Stimulated activated naive CD8-positive, alpha-beta T cell treated with anti-CD3 and anti-CD28 coated beads, Interleukin-15, Interleukin-2, amounts not matched to agents 100 ng/mL and 50 ng/mL, for 24 hours (primary cell): Measurements from ENCODE around the gene KCTD1.

Experiments
- H3K27ac Mint-ChIP-seq: one replicate; pipeline ENCODE4 v1.8.0; 2021; ENCODE audit warnings: mild to moderate bottlenecking, mixed read lengths
- H3K27me3 Mint-ChIP-seq: one replicate; pipeline ENCODE4 v1.8.0; 2021; ENCODE audit warnings: mixed read lengths
- H3K36me3 Mint-ChIP-seq: one replicate; pipeline ENCODE4 v1.8.0; 2021; ENCODE audit warnings: low read depth, mixed read lengths
- H3K4me1 Mint-ChIP-seq: one replicate; pipeline ENCODE4 v1.8.0; 2021; ENCODE audit warnings: low read depth, mixed read lengths
- H3K4me3 Mint-ChIP-seq: one replicate; pipeline ENCODE4 v1.8.0; 2021; ENCODE audit warnings: mild to moderate bottlenecking, mixed read lengths
- H3K9me3 Mint-ChIP-seq: one replicate; pipeline ENCODE4 v1.8.0; 2021; ENCODE audit warnings: mixed read lengths

The KCTD1 gene

GRCh38 chr18:26425148-26425531, 123.2 kb downstream of the KCTD1 start:
- Mint-ChIP-seq H3K36me3 (no peaks in the 10 kb centered on the region), H3K27me3 (no peaks in the 10 kb centered on the region), H3K27ac (no peak overlapping the region), H3K9me3 (no peaks in the 10 kb centered on the region), H3K4me3 (no peak overlapping the region), H3K4me1 (no peaks in the 10 kb centered on the region)

DNA sequence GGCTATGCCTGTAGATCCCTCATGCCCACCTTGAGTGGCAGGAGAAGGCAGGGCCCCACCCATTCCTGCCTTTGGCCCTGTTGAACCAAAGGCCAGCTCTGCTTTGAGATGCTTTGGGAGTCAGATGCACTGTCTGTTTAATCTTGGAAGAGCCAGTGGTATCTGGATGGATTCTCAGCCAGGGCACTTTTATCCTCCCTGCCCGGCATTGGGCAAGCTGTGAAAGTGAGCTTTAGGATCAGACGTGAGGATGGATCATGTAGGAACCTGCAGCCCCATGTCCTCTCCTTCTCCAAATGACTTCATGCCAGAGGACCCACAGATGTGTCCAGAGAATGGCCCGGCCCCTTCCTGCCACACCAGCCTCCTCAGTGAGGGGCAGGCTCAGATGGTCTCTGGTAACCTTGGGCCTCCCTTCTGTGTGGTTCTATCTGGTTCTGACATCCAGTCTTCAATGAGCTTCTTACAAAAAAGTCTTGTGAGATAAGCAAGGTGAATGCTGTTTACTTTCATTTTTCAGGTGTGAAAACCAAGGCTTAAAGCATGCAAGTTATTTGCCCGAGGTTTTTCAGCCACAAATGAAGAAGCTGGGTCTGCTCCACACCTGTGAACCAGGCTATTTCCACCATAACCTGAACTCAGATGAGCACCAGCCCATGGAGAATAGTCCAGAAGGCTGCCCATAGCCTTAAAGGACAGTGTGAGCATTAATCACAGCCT, 123.8 kb downstream of the KCTD1 start:
- no peaks in the 10 kb centered on the region for H3K4me1 Mint-ChIP-seq
- H3K4me3 Mint-ChIP-seq = no peak overlapping the region
- H3K27me3 Mint-ChIP-seq = no peaks in the 10 kb centered on the region
- H3K36me3 Mint-ChIP-seq = no peaks in the 10 kb centered on the region
- H3K9me3 Mint-ChIP-seq = no peaks in the 10 kb centered on the region
- no peak overlapping the region for H3K27ac Mint-ChIP-seq

- H3K36me3 Mint-ChIP-seq = no peaks in the 10 kb centered on the region
- H3K27me3 Mint-ChIP-seq = no peaks in the 10 kb centered on the region
- H3K4me3 Mint-ChIP-seq = no peak overlapping the region
- H3K27ac Mint-ChIP-seq = no peak overlapping the region
- H3K9me3 Mint-ChIP-seq = no peaks in the 10 kb centered on the region
- no peaks in the 10 kb centered on the region for H3K4me1 Mint-ChIP-seq
Measured at GRCh38 chr18:26422472-26423162, 125.7 kb downstream of the KCTD1 start.

- Mint-ChIP-seq H3K4me3 (no peak overlapping the region), H3K27me3 (no peaks in the 10 kb centered on the region), H3K4me1 (no peaks in the 10 kb centered on the region), H3K9me3 (no peaks in the 10 kb centered on the region), H3K27ac (no peak overlapping the region), H3K36me3 (no peaks in the 10 kb centered on the region)
Measured at GRCh38 chr18:26421931-26422330, 126.4 kb downstream of the KCTD1 start.

DNA sequence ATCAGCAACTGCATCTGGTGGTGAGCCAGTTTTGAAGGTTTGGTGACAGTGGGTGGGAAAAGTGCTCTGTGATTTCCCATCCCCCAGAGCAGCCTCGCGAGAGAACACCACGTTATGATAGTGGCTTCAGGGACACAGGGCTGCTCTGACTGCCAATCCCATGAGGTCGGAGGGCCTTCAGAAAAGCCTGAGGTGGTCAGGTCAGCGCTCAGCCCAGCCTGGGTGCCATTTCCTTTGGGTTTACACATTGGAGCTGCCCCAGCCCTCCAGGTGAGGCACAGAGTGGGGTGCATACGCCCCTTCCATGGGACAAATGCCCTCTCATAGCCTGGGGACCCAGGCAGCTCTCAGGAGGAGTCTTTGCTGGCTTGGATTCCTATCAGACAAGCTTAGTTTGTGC, 126.8 kb downstream of the KCTD1 start:
- Mint-ChIP-seq H3K4me1 (no peaks in the 10 kb centered on the region), H3K9me3 (no peaks in the 10 kb centered on the region), H3K27me3 (no peaks in the 10 kb centered on the region), H3K27ac (no peak overlapping the region), H3K4me3 (no peak overlapping the region), H3K36me3 (no peaks in the 10 kb centered on the region)

DNA sequence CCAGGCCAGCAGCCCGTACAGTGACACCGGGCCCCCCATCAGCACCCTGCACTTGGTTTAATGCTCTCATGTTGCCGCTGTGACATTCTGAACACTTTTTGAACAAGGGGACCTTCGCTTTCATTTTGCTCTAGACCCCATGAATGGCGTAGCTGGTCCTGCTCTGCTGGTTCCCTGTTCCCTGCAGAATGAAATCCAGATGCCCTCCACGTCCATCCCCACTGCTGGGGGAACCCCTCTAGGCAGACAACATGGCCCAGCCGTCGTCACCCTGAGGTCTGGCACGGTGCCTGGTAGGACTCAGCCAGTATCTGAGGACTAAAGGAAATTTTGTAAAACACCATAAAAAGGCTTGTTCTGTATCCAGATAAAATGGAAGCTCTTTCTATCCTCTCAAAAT, 128.6 kb downstream of the KCTD1 start:
- no peaks in the 10 kb centered on the region for H3K36me3 Mint-ChIP-seq

DNA sequence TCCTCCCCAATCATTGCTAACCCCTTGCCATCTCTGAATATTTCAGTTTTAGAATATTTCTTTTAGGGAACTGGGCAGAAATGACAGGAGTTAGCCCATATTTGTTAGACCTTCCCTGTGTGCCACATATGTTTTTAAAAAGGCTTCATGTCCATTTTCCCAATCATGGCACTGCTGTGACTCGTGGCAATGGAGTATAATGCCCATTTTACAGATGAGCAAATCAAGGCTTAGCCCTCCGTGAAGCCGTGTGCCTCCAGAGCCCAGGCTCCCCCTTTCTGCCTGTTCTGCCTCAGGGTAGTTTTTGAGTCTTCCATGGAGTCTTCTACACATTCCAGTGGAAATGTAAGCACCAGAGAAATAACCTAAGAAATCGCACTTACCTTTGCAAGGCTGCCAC, 130.1 kb downstream of the KCTD1 start:
- Mint-ChIP-seq H3K36me3 (no peaks in the 10 kb centered on the region), H3K27ac (no peak overlapping the region), H3K4me1 (no peaks in the 10 kb centered on the region), H3K4me3 (no peak overlapping the region), H3K27me3 (no peaks in the 10 kb centered on the region), H3K9me3 (no peaks in the 10 kb centered on the region)

More for the DNA sequence above, 128.6 kb downstream of the KCTD1 start:
- Mint-ChIP-seq H3K27me3 (no peaks in the 10 kb centered on the region), H3K4me3 (no peak overlapping the region), H3K4me1 (no peaks in the 10 kb centered on the region), H3K9me3 (no peaks in the 10 kb centered on the region), H3K27ac (no peak overlapping the region)

DNA sequence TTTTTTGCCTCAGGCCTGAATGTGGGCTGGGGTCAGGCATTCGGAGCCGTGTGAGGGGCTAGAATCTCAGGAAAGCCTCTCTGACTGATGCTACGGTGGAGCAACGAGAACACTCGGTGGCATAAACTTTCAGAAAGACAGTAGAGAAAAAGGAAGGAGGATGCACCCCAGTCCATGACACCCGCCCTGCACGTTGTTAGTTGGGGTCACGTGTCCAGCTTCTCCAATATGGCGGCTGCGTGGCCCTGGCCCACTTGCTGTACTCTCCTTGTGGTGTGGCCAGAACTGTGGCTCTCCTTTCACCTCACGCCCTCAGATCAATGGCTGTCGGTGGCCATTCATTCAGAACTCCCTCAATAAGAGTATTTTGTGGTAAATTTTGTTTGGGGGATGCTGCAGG, 131.2 kb downstream of the KCTD1 start:
- no peak overlapping the region for H3K27ac Mint-ChIP-seq
- H3K4me1 Mint-ChIP-seq = no peaks in the 10 kb centered on the region
- H3K36me3 Mint-ChIP-seq = no peaks in the 10 kb centered on the region
- H3K27me3 Mint-ChIP-seq = no peaks in the 10 kb centered on the region
- H3K9me3 Mint-ChIP-seq = no peaks in the 10 kb centered on the region
- H3K4me3 Mint-ChIP-seq = no peak overlapping the region

DNA sequence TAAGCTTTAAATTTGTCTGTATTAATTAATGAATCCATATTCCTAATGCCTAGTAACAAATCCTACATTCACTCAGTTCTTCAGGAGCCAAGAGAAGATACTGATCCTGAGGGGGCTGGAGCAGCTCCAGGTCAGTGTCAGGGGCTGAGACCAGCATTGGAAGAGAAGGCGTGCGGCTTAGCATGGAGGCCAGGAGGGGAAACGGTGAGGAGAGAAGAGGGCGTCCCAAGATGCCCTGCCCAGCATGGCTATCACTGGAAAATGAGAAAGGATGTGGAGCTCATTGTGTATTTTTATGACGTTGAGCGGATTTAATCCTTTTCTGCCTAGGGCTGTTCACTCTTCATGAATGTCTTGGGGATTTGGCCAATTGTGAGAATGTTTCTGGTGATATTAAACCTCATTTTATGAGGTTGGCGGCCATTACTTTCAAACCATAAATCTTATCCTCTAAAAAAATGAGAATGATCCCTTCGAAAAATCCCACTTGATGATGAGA, 131.7 kb downstream of the KCTD1 start:
- Mint-ChIP-seq H3K27ac (no peak overlapping the region), H3K9me3 (no peaks in the 10 kb centered on the region), H3K36me3 (no peaks in the 10 kb centered on the region), H3K4me3 (no peak overlapping the region), H3K4me1 (no peaks in the 10 kb centered on the region), H3K27me3 (no peaks in the 10 kb centered on the region)

GRCh38 chr18:26415631-26416030, 132.7 kb downstream of the KCTD1 start:
- Mint-ChIP-seq H3K9me3 (no peaks in the 10 kb centered on the region), H3K27me3 (no peaks in the 10 kb centered on the region), H3K36me3 (no peaks in the 10 kb centered on the region), H3K4me1 (no peaks in the 10 kb centered on the region), H3K27ac (no peak overlapping the region), H3K4me3 (no peak overlapping the region)

- H3K36me3 Mint-ChIP-seq = no peaks in the 10 kb centered on the region
Measured at GRCh38 chr18:26414901-26415440, 133.4 kb downstream of the KCTD1 start.

DNA sequence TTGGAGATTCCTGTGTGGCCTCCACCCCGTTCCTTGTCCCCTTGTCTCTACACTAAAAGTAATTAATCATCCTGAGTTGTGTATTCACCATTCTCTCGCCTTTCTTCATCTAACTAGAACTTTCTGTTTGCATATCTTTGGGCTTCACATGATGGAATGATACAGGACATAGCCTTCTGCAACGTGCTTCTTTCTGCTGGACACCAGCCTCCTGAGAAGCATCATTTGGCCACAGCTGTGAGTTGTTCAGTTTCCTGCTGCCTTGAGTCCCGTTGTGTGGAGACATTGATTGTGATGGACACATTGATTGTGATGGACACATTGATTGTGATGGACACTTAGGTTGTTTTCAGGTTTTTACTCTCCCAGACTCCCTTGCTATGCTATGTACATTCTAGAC, 139.3 kb downstream of the KCTD1 start:
- no peaks in the 10 kb centered on the region for H3K27me3 Mint-ChIP-seq
- H3K36me3 Mint-ChIP-seq = no peaks in the 10 kb centered on the region
- no peak overlapping the region for H3K4me3 Mint-ChIP-seq
- no peaks in the 10 kb centered on the region for H3K4me1 Mint-ChIP-seq
- H3K9me3 Mint-ChIP-seq = no peaks in the 10 kb centered on the region
- H3K27ac Mint-ChIP-seq = no peak overlapping the region

More at GRCh38 chr18:26414901-26415440, 133.4 kb downstream of the KCTD1 start:
- Mint-ChIP-seq H3K9me3 (no peaks in the 10 kb centered on the region), H3K4me1 (no peaks in the 10 kb centered on the region), H3K27ac (no peak overlapping the region), H3K4me3 (no peak overlapping the region), H3K27me3 (no peaks in the 10 kb centered on the region)

DNA sequence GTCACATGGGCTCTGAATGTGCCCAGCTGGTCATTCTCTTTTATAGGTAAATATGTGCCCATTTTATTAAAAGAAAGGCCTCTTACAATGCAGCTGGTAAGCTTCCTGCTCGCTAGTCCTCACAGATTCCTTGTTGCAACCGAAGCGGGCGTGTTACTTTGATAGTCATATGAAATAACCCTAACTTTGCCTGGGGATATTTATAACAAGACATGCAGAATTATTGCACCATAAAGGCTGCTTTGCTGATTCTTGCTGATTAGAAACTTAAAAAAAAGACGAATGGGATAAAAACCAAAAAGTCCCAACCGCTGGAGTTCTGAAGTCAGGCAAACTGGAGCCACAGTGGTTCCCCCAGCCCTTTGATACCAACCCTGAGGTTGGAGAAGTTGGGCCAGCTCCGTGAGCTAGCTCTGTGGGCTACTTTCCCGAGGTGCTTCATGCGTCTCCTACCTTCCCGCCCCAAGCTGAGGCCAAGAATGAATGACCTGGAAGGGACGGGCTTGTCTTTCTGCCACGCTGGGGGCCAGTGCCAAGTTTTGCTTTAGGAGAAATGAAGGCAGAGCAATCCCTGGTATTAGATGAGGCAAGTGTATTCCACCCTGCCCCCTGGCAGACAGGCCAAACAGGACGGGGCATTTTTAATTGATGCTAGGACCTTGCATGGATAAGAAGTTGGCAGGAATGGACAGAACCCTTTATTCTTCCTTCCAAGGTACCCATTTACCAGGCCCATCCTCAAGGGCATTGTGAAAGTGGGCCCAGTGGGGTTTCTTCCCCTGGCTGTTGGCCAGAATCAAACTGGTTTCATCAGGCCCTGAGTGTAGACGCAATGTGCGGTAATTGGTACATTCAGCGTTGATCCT, 140.4 kb downstream of the KCTD1 start:
- Mint-ChIP-seq H3K27me3 (no peaks in the 10 kb centered on the region), H3K4me3 (no peak overlapping the region), H3K27ac (no peak overlapping the region), H3K9me3 (no peaks in the 10 kb centered on the region), H3K4me1 (no peaks in the 10 kb centered on the region), H3K36me3 (no peaks in the 10 kb centered on the region)

- no peak overlapping the region for H3K27ac Mint-ChIP-seq
- no peaks in the 10 kb centered on the region for H3K9me3 Mint-ChIP-seq
- no peaks in the 10 kb centered on the region for H3K27me3 Mint-ChIP-seq
- peaks cover 4% of the 10 kb centered on the region for H3K36me3 Mint-ChIP-seq
- H3K4me1 Mint-ChIP-seq = no peaks in the 10 kb centered on the region
- H3K4me3 Mint-ChIP-seq = no peak overlapping the region
Measured at GRCh38 chr18:26406854-26407517, 141.4 kb downstream of the KCTD1 start.
